Caco-2 (cell line): ENCODE measurements around the gene SUPT6H. TPM values are rescaled to one million over a fixed set of nuclear protein-coding genes. Genes with fewer than 3 reads are reported as not detected.

Experiments used
- BruUV-seq: library from RNA; stranded (reverse); fragments of 400-500 nt; replicated peaks from 2 replicates; lab custom pipeline; 2021; lab: Mats Ljungman, UMichigan
- CTCF ChIA-PET: fragments of 300-600 bp; sonication (Branson Sonifier 250); formaldehyde crosslinking; loops from one replicate; lab custom pipeline; 2022; ENCODE audit warnings: antibody characterized with exemption; lab: Charles Lee
- POLR2A ChIA-PET: fragments of 300-600 bp; sonication (Branson Sonifier 250); formaldehyde crosslinking; loops from one replicate; lab custom pipeline; 2022; ENCODE audit warnings: antibody characterized with exemption; lab: Charles Lee
- DNase-seq, 2 experiments: peaks; one replicate each; pipeline versions ENCODE4 v3.0.0 to v3.0.0-alpha.2; 2020 to 2022
- H3K27me3 ChIP-seq: replicated peaks from 2 replicates; pipeline ENCODE4 v1.6.0; 2011; ENCODE audit warnings: low read length; ENCODE audit not compliant: control insufficient read depth, insufficient read depth
- H3K36me3 ChIP-seq: 2 replicates; pipeline ENCODE4 v1.5.1; 2011; ENCODE audit warnings: low read length; ENCODE audit not compliant: control insufficient read depth, insufficient read depth
- H3K4me1 ChIP-seq: fragments of 250-450 bp; sonication (Bioruptor Pico); 2 replicates; pipeline ENCODE4 v1.5.1; 2020; ENCODE audit warnings: mild to moderate bottlenecking
- H3K4me3 ChIP-seq: 2 replicates; pipeline ENCODE4 v1.5.1; 2011; ENCODE audit warnings: low read depth, mild to moderate bottlenecking, control low read depth, low read length
- H3K9me3 ChIP-seq: fragments of 250-450 bp; sonication (Bioruptor Pico); 2 replicates; pipeline ENCODE4 v1.5.1; 2020; ENCODE audit warnings: mild to moderate bottlenecking, moderate library complexity
- H3K27ac Mint-ChIP-seq: one replicate; pipeline ENCODE4 v1.8.0; 2022; ENCODE audit warnings: mixed read lengths; ENCODE audit not compliant: unreplicated experiment
- H3K27me3 Mint-ChIP-seq: one replicate; pipeline ENCODE4 v1.8.0; 2022; ENCODE audit warnings: mixed read lengths; ENCODE audit not compliant: insufficient read depth, unreplicated experiment
- H3K36me3 Mint-ChIP-seq: one replicate; pipeline ENCODE4 v1.8.0; 2022; ENCODE audit warnings: mild to moderate bottlenecking, mixed read lengths; ENCODE audit not compliant: insufficient read depth, unreplicated experiment
- H3K4me1 Mint-ChIP-seq: one replicate; pipeline ENCODE4 v1.8.0; 2022; ENCODE audit warnings: low read depth, mixed read lengths; ENCODE audit not compliant: unreplicated experiment
- H3K4me3 Mint-ChIP-seq: one replicate; pipeline ENCODE4 v1.8.0; 2022; ENCODE audit warnings: mild to moderate bottlenecking, moderate library complexity, mixed read lengths; ENCODE audit not compliant: unreplicated experiment
- H3K9me3 Mint-ChIP-seq: one replicate; pipeline ENCODE4 v1.8.0; 2022; ENCODE audit warnings: mixed read lengths; ENCODE audit not compliant: unreplicated experiment
- CTCF ChIP-seq, 2 experiments: fragments of 200-600 bp in 1 of 2; IDR thresholded peaks; 1 replicate in 1 of 2; 2 replicates in 1 of 2; pipeline versions ENCODE4 v1.5.1 to v1.8.0; 2011 to 2022; ENCODE audit warnings: antibody characterized with exemption in 1 of 2, control low read depth in 1 of 2, inconsistent platforms in 1 of 2, low read depth in 1 of 2, low read length in 1 of 2, mild to moderate bottlenecking in 1 of 2, moderate library complexity in 1 of 2; ENCODE audit not compliant: insufficient read depth in 1 of 2, severe bottlenecking in 1 of 2, unreplicated experiment in 1 of 2
- intact Hi-C: fragments of 100-400 bp; cut with micrococcal nuclease; formaldehyde crosslinking; loops from one replicate; pipeline ENCODE4 v1.10.0; 2022; ENCODE audit not compliant: unreplicated experiment
- total RNA-seq: library from RNA; stranded (reverse); gene quantifications from 2 replicates; pipeline ENCODE4 v1.2.3, GENCODE V29; 2022

The SUPT6H gene
- total RNA-seq, 1 experiment from 2014 or later = 129 TPM

- Mint-ChIP-seq H3K27ac (no peak overlapping the region), H3K9me3 (no peaks in the 10 kb centered on the region), H3K4me3 (no peak overlapping the region), H3K4me1 (peaks cover 1% of the 10 kb centered on the region), H3K27me3 (no peaks in the 10 kb centered on the region), H3K36me3 (peaks cover 63% of the 10 kb centered on the region)
- Histone ChIP-seq H3K4me3 (no peak overlapping the region), H3K27me3 (no peaks in the 10 kb centered on the region), H3K9me3 (no peaks in the 10 kb centered on the region), H3K4me1 (peaks cover 11% of the 10 kb centered on the region), H3K36me3 (no peaks in the 10 kb centered on the region)
- intact Hi-C loops = no loop called here
- no TSS peak for BruUV-seq
- ChIA-PET POLR2A (interaction anchor here (1.1 kb wide), 1 partner anchor 12 kb away, joined by 5 read pairs; the partner anchor contains the start of gene RPL23A), CTCF (no interaction called here)
- DNase-seq = no peak
- no peak for TF ChIP-seq CTCF (IDR thresholded peaks at IDR 0.05; ENCODE audit: insufficient read depth in 1 of 2, low read depth in 1 of 2, low read length in 1 of 2, severe bottlenecking in 1 of 2, unreplicated experiment in 1 of 2)
Measured at GRCh38 chr17:28707339-28707720, 45.3 kb downstream of the SUPT6H start.

- Histone ChIP-seq H3K4me1 (peaks cover 11% of the 10 kb centered on the region), H3K27me3 (no peaks in the 10 kb centered on the region), H3K36me3 (no peaks in the 10 kb centered on the region), H3K9me3 (no peaks in the 10 kb centered on the region), H3K4me3 (peak overlapping the region; percentile 64)
- BruUV-seq = no TSS peak
- H3K27me3 Mint-ChIP-seq = no peaks in the 10 kb centered on the region
- intact Hi-C loops = loop anchor here (1.0 kb wide), 2 partner anchors 8 to 13 kb away; partner anchors contain the start of gene RPL23A
- peak; percentile 95 to 98 for DNase-seq
- H3K9me3 Mint-ChIP-seq = no peaks in the 10 kb centered on the region
- H3K27ac Mint-ChIP-seq = peak overlapping the region; percentile 87
- H3K36me3 Mint-ChIP-seq = peaks cover 35% of the 10 kb centered on the region
- H3K4me3 Mint-ChIP-seq = peak overlapping the region; percentile 82
- ChIA-PET POLR2A (interaction anchor here (0.5 to 2.7 kb wide), 21 partner anchors 9 to 1576 kb away, joined by 3 to 213 read pairs (median 6); partner anchors contain the start of genes NEK8, PHF12, RPL23A and SDF2), CTCF (interaction anchor here (0.6 to 2.4 kb wide), 14 partner anchors 8 to 728 kb away, joined by 3 to 33 read pairs (median 6); partner anchors contain the start of genes NEK8, RPL23A and TLCD1)
- TF ChIP-seq CTCF (IDR thresholded peaks at IDR 0.05; ENCODE audit: insufficient read depth in 1 of 2, low read depth in 1 of 2, low read length in 1 of 2, severe bottlenecking in 1 of 2, unreplicated experiment in 1 of 2) = no peak
- H3K4me1 Mint-ChIP-seq = peaks cover 6% of the 10 kb centered on the region
Measured at GRCh38 chr17:28710861-28711722, 49.1 kb downstream of the SUPT6H start.

DNA sequence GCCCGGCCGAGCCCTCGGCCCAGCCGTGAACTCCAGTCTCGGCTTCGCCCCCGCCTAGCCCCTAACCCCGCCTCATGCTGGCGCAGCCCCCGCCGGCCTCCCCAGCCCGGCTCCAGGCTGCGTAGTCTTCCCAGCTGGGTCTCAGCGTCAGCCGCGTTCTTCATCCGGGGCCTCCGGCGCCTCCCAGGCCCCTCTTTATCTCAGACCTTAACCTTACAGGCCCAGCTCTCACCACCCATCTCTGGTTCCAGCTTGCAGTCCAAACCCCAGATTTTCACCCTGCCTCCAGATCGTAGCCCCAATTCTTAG lies 49.7 kb downstream of the SUPT6H start, which contains the start of gene PROCA1:
PROCA1 (minus strand) TSS at position 166 of the 309 bp plus-strand sequence. CDS start 228 bp downstream, outside the sequence.
- Histone ChIP-seq H3K36me3 (no peaks in the 10 kb centered on the region), H3K4me1 (peaks cover 11% of the 10 kb centered on the region), H3K4me3 (peak within 1 kb of the TSS; percentile 64), H3K9me3 (no peaks in the 10 kb centered on the region), H3K27me3 (no peaks in the 10 kb centered on the region)
- BruUV-seq = no TSS peak
- H3K36me3 Mint-ChIP-seq = peaks cover 33% of the 10 kb centered on the region
- H3K4me1 Mint-ChIP-seq = peaks cover 6% of the 10 kb centered on the region
- ChIA-PET CTCF (interaction anchor here (0.6 to 2.4 kb wide), 9 partner anchors 8 to 216 kb away, joined by 3 to 33 read pairs (median 8); partner anchors contain the start of genes NEK8, RPL23A and TLCD1), POLR2A (interaction anchor here (0.6 to 2.7 kb wide), 19 partner anchors 9 to 1575 kb away, joined by 3 to 213 read pairs (median 6); partner anchors contain the start of genes NEK8, PHF12, RPL23A and TLCD1)
- no peak for TF ChIP-seq CTCF (IDR thresholded peaks at IDR 0.05; ENCODE audit: insufficient read depth in 1 of 2, low read depth in 1 of 2, low read length in 1 of 2, severe bottlenecking in 1 of 2, unreplicated experiment in 1 of 2)
- DNase-seq = no peak
- H3K9me3 Mint-ChIP-seq = no peaks in the 10 kb centered on the region
- intact Hi-C loops = loop anchor here (1.0 kb wide), 2 partner anchors 8 to 13 kb away; partner anchors contain the start of gene RPL23A
- no peaks in the 10 kb centered on the region for H3K27me3 Mint-ChIP-seq
- H3K4me3 Mint-ChIP-seq = peak within 1 kb of the TSS; percentile 82
- peak within 1 kb of the TSS; percentile 87 for H3K27ac Mint-ChIP-seq
